ENCODE results near the gene SLFN11.

SLFN11 gene

DNA sequence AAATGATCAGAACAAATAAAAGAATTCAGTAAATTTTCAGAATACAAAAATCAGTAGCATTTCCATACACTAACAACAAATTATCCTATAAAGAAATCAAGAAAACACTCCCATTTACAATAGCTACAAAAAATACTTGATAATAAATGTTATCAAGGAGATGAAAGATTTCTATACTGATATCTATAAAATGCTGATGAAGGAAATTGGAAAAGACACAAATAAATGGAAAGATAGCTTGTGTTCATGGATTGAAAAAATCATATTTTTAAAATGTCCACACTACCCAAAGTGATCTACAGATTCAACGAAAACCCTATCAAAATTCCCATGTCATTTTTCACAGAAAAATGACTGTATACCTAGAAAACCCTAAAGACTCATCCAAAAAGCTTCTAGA is 40.8 kb upstream of the SLFN11 start:
- H3K9me2 ChIP-seq (ENCODE audit: low read depth, low read length) = no peaks in the 10 kb centered on the region

DNA sequence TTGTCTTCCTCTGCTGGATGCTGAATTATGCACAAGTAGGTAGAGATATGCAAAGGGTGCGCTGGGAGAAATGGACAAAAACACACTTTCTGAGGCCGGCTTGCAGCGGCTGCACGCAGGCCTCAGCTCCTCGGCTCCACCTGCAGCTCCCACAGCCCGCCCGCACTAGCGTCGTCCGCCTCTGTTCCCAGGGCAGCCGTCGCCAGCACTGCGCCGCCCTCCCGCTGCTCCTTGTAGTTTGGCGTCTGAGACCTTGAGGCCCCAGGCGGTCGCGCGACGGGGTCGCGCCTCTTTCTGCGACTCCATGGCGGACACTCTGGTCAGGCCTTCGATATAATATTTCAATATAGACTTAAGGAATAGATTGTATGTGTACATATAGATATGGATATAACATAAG is 34.1 kb upstream of the SLFN11 start:
- Histone ChIP-seq H3K9me3 (ENCODE audit: low read length) (no peaks in the 10 kb centered on the region), H3F3A (ENCODE audit: insufficient read depth, low read length) (no peaks in the 10 kb centered on the region), H3K4me2 (ENCODE audit: low read length) (no peak overlapping the region), H3K36me3 (ENCODE audit: insufficient read depth, low read length) (no peaks in the 10 kb centered on the region), H2AFZ (ENCODE audit: low read length) (no peak overlapping the region), H3K4me1 (ENCODE audit: insufficient read depth, low read length, severe bottlenecking) (no peaks in the 10 kb centered on the region), H3K9ac (ENCODE audit: low read length) (no peak overlapping the region), H3K79me2 (ENCODE audit: insufficient read depth, low read length) (no peaks in the 10 kb centered on the region), H3K9me2 (ENCODE audit: low read depth, low read length) (no peaks in the 10 kb centered on the region), H3K27me3 (ENCODE audit: insufficient read depth, low read length) (no peaks in the 10 kb centered on the region), H3K4me3 (ENCODE audit: low read depth, low read length, poor library complexity, severe bottlenecking) (no peak overlapping the region), H4K20me1 (ENCODE audit: insufficient read depth, low read length) (no peaks in the 10 kb centered on the region), H3K27ac (ENCODE audit: low read depth, low read length, poor library complexity, severe bottlenecking) (no peak overlapping the region)
- TF ChIP-seq, protein P1, sequence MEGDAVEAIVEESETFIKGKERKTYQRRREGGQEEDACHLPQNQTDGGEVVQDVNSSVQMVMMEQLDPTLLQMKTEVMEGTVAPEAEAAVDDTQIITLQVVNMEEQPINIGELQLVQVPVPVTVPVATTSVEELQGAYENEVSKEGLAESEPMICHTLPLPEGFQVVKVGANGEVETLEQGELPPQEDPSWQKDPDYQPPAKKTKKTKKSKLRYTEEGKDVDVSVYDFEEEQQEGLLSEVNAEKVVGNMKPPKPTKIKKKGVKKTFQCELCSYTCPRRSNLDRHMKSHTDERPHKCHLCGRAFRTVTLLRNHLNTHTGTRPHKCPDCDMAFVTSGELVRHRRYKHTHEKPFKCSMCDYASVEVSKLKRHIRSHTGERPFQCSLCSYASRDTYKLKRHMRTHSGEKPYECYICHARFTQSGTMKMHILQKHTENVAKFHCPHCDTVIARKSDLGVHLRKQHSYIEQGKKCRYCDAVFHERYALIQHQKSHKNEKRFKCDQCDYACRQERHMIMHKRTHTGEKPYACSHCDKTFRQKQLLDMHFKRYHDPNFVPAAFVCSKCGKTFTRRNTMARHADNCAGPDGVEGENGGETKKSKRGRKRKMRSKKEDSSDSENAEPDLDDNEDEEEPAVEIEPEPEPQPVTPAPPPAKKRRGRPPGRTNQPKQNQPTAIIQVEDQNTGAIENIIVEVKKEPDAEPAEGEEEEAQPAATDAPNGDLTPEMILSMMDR (IDR thresholded peaks at IDR 0.05; ENCODE audit: low read length) = no peak
- TF ChIP-seq EZH2 (IDR thresholded peaks at IDR 0.05; ENCODE audit: borderline replicate concordance, low read length) = no peak

More for the DNA sequence above, 40.8 kb upstream of the SLFN11 start:
- TF ChIP-seq, protein P1 (IDR thresholded peaks at IDR 0.05; ENCODE audit: low read length) = no peak
- TF ChIP-seq EZH2 (IDR thresholded peaks at IDR 0.05; ENCODE audit: borderline replicate concordance, low read length) = no peak
- Histone ChIP-seq H2AFZ (ENCODE audit: low read length) (no peak overlapping the region), H3K4me1 (ENCODE audit: insufficient read depth, low read length, severe bottlenecking) (no peaks in the 10 kb centered on the region), H3K79me2 (ENCODE audit: insufficient read depth, low read length) (no peaks in the 10 kb centered on the region), H3K27ac (ENCODE audit: low read depth, low read length, poor library complexity, severe bottlenecking) (no peak overlapping the region), H3F3A (ENCODE audit: insufficient read depth, low read length) (no peaks in the 10 kb centered on the region), H3K4me2 (ENCODE audit: low read length) (no peak overlapping the region), H3K27me3 (ENCODE audit: insufficient read depth, low read length) (no peaks in the 10 kb centered on the region), H3K9me3 (ENCODE audit: low read length) (no peaks in the 10 kb centered on the region), H3K4me3 (ENCODE audit: low read depth, low read length, poor library complexity, severe bottlenecking) (no peak overlapping the region), H3K36me3 (ENCODE audit: insufficient read depth, low read length) (no peaks in the 10 kb centered on the region), H4K20me1 (ENCODE audit: insufficient read depth, low read length) (no peaks in the 10 kb centered on the region), H3K9ac (ENCODE audit: low read length) (no peak overlapping the region)

DNA sequence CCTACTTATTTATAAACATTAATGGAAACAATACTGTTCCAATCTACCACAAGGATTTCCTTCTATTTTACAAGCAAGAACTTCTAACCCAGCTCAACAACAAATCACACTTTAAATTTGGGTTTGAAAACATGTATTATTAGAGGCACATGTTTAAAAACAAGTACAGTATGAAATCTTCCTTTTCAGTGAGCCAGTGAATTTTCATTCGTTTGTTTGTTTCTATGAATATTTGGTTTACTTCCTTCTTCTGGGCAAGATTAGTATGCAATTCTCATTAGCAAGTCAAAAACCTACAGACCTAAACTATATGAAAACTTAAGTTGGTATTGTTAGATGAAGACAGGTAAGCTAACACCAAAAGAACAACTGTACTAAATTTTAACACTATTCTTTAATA is 33.1 kb upstream of the SLFN11 start:
- no peaks in the 10 kb centered on the region for H3F3A ChIP-seq (ENCODE audit: insufficient read depth, low read length)
- H3K4me2 ChIP-seq (ENCODE audit: low read length) = no peak overlapping the region
- no peaks in the 10 kb centered on the region for H3K9me2 ChIP-seq (ENCODE audit: low read depth, low read length)
- no peaks in the 10 kb centered on the region for H3K27me3 ChIP-seq (ENCODE audit: insufficient read depth, low read length)
- H3K9ac ChIP-seq (ENCODE audit: low read length) = no peak overlapping the region
- TF ChIP-seq, protein P1 (IDR thresholded peaks at IDR 0.05; ENCODE audit: low read length) = no peak
- no peak overlapping the region for H3K4me3 ChIP-seq (ENCODE audit: low read depth, low read length, poor library complexity, severe bottlenecking)
- no peaks in the 10 kb centered on the region for H3K36me3 ChIP-seq (ENCODE audit: insufficient read depth, low read length)
- H3K4me1 ChIP-seq (ENCODE audit: insufficient read depth, low read length, severe bottlenecking) = no peaks in the 10 kb centered on the region
- H3K9me3 ChIP-seq (ENCODE audit: low read length) = no peaks in the 10 kb centered on the region
- H4K20me1 ChIP-seq (ENCODE audit: insufficient read depth, low read length) = no peaks in the 10 kb centered on the region
- no peak overlapping the region for H3K27ac ChIP-seq (ENCODE audit: low read depth, low read length, poor library complexity, severe bottlenecking)
- H2AFZ ChIP-seq (ENCODE audit: low read length) = no peak overlapping the region
- H3K79me2 ChIP-seq (ENCODE audit: insufficient read depth, low read length) = no peaks in the 10 kb centered on the region
